GM19193 (cell line): ENCODE data around the gene SYNE2.

Source experiments
- POLR2A ChIP-seq: IDR thresholded peaks from 4 replicates; pipeline ENCODE4 v1.6.1; 2011; ENCODE audit not compliant: insufficient read depth, insufficient read length; ENCODE audit errors: extremely low read depth

The SYNE2 gene

GRCh38 chr14:64213086-64213485, 360.3 kb downstream of the SYNE2 start:
- TF ChIP-seq POLR2A: no peak

GRCh38 chr14:64213853-64214570, 361.2 kb downstream of the SYNE2 start:
- TF ChIP-seq POLR2A: no peak

GRCh38 chr14:64215274-64215673, 362.5 kb downstream of the SYNE2 start:
- TF ChIP-seq POLR2A: no peak

- TF ChIP-seq POLR2A: no peak
These were observed 363.2 kb downstream of the SYNE2 start for GRCh38 chr14:64215978-64216377.

- TF ChIP-seq POLR2A: no peak
These were observed 364.5 kb downstream of the SYNE2 start for GRCh38 chr14:64217308-64217707.

GRCh38 chr14:64217834-64218233, 365.0 kb downstream of the SYNE2 start:
- TF ChIP-seq POLR2A: no peak

GRCh38 chr14:64218344-64219240, 365.8 kb downstream of the SYNE2 start:
- no peak for TF ChIP-seq POLR2A

- no peak for TF ChIP-seq POLR2A
These were observed 367.3 kb downstream of the SYNE2 start for GRCh38 chr14:64220056-64220455.

- no peak for TF ChIP-seq POLR2A
These were observed 367.7 kb downstream of the SYNE2 start for GRCh38 chr14:64220466-64220865.

GRCh38 chr14:64221391-64222003, 368.7 kb downstream of the SYNE2 start:
- no peak for TF ChIP-seq POLR2A

GRCh38 chr14:64225151-64225757, 372.4 kb downstream of the SYNE2 start:
- no peak for TF ChIP-seq POLR2A

GRCh38 chr14:64227856-64228255, 375.1 kb downstream of the SYNE2 start:
- no peak for TF ChIP-seq POLR2A

- no peak for TF ChIP-seq POLR2A
These were observed 376.7 kb downstream of the SYNE2 start for GRCh38 chr14:64229489-64229888.

- TF ChIP-seq POLR2A: no peak
These were observed 379.5 kb downstream of the SYNE2 start for GRCh38 chr14:64232095-64232838.

- TF ChIP-seq POLR2A: no peak
These were observed 380.1 kb downstream of the SYNE2 start for GRCh38 chr14:64232944-64233343.

GRCh38 chr14:64233531-64234190, 380.9 kb downstream of the SYNE2 start:
- TF ChIP-seq POLR2A: no peak
